GM19463 (cell line): ENCODE data around the gene DPP7.

Source experiments
- ATAC-seq: cut with Tn5 transposase; IDR thresholded peaks from one replicate; pipeline ENCODE4 v1.9.1; 2021; ENCODE audit warnings: mild to moderate bottlenecking, moderate library complexity; ENCODE audit not compliant: unreplicated experiment

The DPP7 gene

DNA sequence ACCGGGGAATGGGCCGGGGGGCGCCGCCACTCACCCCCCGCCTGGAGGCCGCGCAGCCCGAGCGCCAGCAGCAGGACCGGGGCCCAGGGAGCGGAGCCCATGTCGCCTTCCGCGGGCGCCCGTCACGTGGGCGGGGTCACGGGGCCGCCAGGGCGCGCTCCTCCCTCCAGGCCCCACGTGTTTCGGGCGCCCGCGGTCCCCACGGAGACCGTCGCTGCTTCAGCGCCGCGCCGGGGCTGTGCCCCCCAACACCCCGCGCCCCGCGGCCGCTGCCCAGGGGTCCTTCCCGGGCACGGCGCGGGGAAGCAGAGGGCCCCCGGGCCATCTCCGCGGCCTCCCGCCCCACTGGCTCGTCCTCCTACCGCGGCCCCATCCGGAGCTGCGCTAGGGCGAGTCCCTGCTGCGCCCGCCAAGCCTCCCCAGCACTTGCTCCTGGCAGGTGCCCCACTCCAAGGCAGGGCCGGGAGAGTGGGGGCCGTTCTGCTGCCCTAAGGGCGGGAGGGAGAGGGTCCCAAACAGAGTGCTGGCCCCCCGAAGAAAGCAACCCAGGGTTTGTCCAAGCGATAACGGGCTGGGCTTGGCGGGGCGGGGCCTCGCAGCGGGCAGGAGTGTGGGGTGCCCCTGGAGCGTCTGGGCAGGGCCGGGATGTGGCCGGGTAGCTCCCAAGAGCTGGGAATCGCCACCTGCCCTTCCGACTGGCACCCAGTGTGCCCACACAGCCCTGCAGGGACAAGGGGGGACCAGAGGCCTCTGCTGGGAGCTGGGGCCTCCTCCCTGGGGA is at the start of gene DPP7:
TSS of gene DPP7 (minus strand) at position 121 of the 781 bp plus-strand sequence. CDS start at position 101, 20 bp downstream.
- ATAC-seq: peak; percentile 64

- ATAC-seq: no peak
These were observed 49.3 kb upstream of the DPP7 start for GRCh38 chr9:137163805-137164204.

DNA sequence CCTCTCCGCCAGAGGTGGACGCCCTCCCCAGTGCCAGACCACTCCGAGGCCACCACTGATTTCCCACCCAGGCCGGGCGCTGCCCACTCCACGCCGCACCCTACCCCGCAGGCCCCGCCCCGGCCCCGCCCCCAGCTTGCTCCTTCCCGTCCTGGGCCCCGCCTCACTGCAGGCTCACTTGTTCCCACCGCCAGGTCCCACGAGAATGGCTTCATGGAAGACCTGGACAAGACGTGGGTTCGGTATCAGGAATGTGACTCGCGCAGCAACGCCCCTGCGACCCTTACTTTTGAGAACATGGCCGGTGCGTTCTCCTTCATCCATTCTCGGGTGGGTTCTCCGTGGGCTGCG is 48.8 kb upstream of the DPP7 start:
- ATAC-seq: no peak

- ATAC-seq: no peak
These were observed 48.2 kb upstream of the DPP7 start for GRCh38 chr9:137162505-137163364.

- no peak for ATAC-seq
These were observed 47.3 kb upstream of the DPP7 start for GRCh38 chr9:137161558-137162486.

- no peak for ATAC-seq
These were observed 46.4 kb upstream of the DPP7 start for GRCh38 chr9:137160716-137161557.

DNA sequence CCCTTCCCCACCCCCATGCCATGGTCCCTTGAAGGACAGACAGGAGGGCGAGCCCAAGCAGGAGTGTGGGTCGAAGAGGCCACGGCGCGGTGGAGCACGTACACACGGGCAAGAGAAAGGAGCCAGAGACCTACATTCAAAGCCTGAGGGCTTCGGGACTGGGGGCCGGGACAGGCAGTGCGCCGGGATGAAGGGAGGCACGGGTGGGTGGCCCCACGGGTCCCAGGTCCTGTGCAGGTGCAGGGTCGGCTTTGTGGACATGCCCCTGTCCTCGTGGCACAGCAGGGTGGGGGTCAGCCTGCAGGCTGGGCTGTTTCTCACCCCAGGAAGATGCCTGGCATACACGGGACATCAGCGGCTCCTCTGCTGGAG is 45.5 kb upstream of the DPP7 start:
- ATAC-seq: no peak

DNA sequence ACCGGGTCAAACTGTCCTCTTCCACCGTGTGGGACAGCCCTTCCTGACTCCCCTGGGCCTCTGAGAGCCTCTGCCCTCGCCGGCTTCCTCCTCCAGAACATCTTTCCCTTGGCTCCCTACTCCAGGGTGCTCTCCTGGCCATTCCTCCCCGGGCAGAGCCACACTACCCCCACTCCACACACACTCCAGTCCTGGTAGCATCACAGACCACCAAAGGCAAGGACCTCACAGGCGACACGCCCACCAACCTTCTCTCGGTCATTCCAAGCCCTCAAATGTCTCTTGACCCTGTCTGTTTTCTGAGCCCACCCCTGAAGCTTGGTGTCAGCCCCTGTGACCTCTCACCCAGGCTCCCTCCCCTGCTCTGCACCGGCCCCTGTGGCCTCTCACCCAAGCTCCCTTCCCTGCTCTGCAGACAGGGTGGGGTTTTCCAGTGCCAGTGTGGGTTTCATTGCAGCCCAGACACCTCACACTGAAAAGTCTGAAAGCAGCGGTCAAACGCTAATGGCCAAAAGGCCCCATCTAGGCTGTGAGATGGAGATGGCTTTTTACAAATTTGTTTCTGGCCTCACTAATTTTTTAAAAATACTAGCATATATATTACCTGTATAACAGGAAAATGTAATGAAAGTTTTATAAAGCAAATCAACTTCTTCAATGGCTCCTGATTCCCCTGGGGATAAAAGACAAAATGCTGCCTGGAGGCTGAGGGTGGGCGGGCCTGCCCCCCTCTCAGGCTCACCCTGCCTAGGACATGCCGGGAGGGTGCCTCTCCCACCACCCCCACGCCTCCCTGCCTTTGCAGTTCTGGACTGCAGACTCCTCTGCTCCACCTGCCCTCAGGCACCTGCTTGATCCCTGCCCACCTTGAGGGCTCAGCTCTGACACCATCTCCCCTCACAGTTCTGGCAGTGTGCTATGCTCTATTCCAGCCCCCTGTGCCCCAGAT is 44.8 kb upstream of the DPP7 start:
- no peak for ATAC-seq

DNA sequence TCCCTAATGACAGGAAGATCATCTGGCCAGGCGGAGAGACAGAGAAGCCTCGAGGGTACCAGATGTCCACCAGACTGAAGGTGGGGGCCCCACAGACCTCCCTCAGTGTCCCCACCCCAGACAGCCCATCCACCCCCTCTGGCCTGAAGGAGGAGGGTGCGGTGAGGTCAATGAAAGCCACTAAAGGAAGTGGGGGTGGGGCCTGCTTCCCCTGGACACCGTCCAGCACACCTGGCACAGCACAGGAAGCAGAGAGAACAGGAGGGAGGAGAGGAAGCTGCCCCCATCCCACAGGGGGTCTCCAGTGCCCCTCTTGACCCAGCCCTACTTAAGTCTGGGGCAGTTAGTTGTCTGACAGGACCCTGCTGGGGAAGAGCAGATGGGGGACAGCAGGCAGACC is 44.1 kb upstream of the DPP7 start:
- no peak for ATAC-seq

DNA sequence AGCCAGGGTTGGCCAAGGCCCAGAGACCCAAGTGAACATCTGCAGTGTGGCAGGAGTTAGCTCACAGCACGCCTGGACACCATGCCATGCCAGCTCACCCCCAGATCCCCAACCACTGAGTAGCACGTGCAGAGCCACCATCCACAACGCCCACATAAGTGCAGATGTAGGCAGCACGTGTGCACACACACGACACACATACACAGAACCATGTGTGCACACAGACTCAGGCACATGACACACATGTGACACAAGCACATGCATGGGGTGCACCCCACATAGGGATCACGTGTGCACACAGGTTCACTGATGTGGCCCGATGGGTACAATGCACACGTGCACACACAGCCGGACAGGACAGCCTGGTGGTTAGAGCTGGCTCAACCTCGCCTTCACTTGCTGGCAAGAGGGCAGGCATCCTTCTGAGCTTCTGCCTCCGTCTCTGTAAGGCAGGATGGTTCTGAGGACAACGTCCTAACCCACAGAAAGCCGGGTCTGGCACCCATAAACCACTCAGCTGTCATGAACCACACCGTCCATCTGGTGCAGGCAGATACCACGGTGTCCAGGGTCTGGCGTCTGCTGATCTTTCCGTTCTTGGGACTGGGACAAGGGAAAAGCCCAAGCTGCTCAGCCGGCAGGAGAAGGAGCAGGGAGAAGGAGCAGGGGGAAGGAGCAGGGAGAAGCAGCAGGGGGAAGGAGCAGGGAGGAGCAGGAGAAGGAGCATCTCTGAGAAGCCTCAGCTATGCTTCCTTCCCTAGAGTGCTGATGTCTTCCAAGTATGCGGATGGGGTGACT is 43.3 kb upstream of the DPP7 start:
- no peak for ATAC-seq

GRCh38 chr9:137156567-137157375 is 42.2 kb upstream of the DPP7 start:
- no peak for ATAC-seq

- no peak for ATAC-seq
These were observed 38.4 kb upstream of the DPP7 start for GRCh38 chr9:137152844-137153405.

GRCh38 chr9:137150617-137151457 is 36.3 kb upstream of the DPP7 start:
- peak; percentile 53 for ATAC-seq

GRCh38 chr9:137149942-137150616 is 35.5 kb upstream of the DPP7 start:
- peak; percentile 21 for ATAC-seq

DNA sequence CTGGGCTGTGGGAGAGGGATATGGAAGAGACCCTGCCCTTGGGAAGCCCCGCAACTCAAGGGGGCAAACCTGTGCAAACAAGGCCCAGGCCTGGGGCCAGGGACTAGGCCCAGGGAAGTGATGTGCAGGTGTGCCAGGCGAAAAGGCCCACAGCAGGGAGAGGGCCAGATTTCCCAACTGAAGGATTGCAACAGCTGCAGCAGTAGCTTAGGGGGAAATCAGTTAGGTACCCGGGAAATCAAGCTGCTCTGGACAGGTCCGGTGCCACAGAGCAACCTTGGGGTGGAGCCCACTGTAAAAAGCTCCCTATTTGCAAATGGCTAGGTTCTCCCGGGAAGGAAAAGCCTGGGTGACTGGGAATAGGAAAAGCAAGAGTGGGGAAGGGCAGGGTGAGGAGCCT is 34.8 kb upstream of the DPP7 start:
- ATAC-seq: no peak

DNA sequence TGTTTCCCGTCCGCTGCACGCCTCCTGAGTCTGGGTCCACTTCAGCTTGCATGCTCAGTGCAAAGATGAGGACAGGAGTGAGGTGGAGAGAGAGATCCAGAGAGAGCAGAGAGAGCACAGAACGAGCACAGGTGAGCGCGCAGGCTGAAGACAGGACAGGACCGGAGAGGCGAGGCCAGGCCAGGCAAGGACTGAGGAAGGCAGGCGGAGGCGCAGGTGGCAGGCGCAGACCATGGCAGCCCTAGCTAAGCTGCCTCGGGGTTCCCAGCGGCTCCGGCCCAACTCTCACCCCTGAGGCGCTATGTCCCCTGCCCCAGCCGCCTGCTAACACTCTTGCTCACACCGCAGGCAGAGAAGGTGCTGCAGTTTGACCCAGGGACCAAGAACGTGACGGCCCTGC is 34.1 kb upstream of the DPP7 start:
- no peak for ATAC-seq
